Nephron progenitor cell (in vitro differentiated cells): ENCODE results near the gene RET.

Experiments
- DNase-seq: peaks from one replicate; pipeline ENCODE4 v3.0.0; 2021
- H3K27ac Mint-ChIP-seq: 2 replicates; pipeline ENCODE4 v1.8.0; 2021; ENCODE audit warnings: mild to moderate bottlenecking, moderate library complexity, mixed read lengths
- H3K27me3 Mint-ChIP-seq: 2 replicates; pipeline ENCODE4 v1.8.0; 2021; ENCODE audit warnings: mild to moderate bottlenecking, low read depth, mixed read lengths; ENCODE audit not compliant: poor library complexity
- H3K36me3 Mint-ChIP-seq: 2 replicates; pipeline ENCODE4 v1.8.0; 2021; ENCODE audit warnings: low read depth, mixed read lengths
- H3K4me1 Mint-ChIP-seq: 2 replicates; pipeline ENCODE4 v1.8.0; 2021; ENCODE audit warnings: mixed read lengths
- H3K4me3 Mint-ChIP-seq: 2 replicates; pipeline ENCODE4 v1.8.0; 2021; ENCODE audit warnings: mild to moderate bottlenecking, moderate library complexity, mixed read lengths
- H3K9me3 Mint-ChIP-seq: 2 replicates; pipeline ENCODE4 v1.8.0; 2021; ENCODE audit warnings: mild to moderate bottlenecking, moderate library complexity, mixed read lengths
- TF ChIP-seq, protein P1 (sequence below): fragments of 200-600 bp; sonication (generic); IDR thresholded peaks from 2 replicates; pipeline ENCODE4 v1.5.0; 2021; ENCODE audit warnings: antibody characterized with exemption

RET gene

DNA sequence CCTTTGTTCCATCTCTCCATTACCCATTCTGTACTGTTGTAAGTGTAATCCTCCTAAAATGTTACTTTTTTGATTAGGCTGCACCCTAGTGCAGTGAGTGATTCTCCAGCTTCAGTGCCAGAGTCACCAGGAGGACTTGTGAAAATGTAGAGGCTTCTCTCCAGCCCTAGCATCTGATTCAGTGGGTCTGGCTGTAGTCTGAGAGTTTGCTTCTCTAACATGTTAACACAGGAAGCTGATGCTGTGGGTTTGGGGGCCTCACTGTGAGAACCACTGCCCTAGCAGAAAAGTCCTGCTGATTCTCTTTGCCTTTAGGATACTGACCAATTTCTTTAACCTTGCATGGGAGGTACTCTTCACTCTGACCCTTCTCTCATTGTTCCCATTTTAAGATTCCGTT, 85.7 kb downstream of the RET start:
- Mint-ChIP-seq H3K4me3 (no peak overlapping the region), H3K36me3 (peaks cover 19% of the 10 kb centered on the region), H3K27ac (no peak overlapping the region), H3K9me3 (no peaks in the 10 kb centered on the region), H3K27me3 (no peaks in the 10 kb centered on the region), H3K4me1 (no peaks in the 10 kb centered on the region)
- no peak for DNase-seq
- TF ChIP-seq, protein P1, sequence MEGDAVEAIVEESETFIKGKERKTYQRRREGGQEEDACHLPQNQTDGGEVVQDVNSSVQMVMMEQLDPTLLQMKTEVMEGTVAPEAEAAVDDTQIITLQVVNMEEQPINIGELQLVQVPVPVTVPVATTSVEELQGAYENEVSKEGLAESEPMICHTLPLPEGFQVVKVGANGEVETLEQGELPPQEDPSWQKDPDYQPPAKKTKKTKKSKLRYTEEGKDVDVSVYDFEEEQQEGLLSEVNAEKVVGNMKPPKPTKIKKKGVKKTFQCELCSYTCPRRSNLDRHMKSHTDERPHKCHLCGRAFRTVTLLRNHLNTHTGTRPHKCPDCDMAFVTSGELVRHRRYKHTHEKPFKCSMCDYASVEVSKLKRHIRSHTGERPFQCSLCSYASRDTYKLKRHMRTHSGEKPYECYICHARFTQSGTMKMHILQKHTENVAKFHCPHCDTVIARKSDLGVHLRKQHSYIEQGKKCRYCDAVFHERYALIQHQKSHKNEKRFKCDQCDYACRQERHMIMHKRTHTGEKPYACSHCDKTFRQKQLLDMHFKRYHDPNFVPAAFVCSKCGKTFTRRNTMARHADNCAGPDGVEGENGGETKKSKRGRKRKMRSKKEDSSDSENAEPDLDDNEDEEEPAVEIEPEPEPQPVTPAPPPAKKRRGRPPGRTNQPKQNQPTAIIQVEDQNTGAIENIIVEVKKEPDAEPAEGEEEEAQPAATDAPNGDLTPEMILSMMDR = no peak

DNA sequence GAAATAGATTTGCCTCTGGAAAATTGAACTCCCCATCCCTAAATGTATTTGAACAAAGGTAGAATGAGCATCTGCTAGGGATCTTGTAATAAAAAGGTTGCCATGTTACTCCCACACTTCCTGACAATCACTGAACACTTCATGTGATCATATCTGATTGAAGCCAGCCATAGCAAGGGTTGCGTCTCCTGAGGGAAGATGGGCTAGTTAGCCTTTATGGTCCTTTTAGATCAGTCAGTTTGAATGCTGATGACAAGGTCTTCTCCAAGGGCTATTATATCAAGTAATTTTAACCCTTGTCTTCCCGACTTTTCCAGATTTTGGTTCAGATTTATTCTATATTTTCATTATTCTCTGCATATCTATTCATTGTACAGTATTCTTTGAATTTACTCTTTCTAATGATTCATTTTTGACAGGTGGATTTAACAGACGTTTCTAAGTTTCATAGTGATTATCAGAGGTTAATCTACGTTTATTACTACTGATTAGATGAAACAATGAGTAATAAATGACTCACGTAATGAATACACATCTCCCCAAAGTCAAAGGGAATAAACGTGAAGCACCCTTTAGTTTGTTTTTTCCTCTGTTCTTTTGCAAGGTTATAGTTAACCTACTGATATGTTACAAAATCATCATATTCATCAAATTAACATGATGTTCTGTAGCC, 89.5 kb downstream of the RET start:
- TF ChIP-seq, protein P1 = no peak
- Mint-ChIP-seq H3K36me3 (peaks cover 24% of the 10 kb centered on the region), H3K4me1 (no peaks in the 10 kb centered on the region), H3K27ac (no peak overlapping the region), H3K27me3 (no peaks in the 10 kb centered on the region), H3K9me3 (no peaks in the 10 kb centered on the region), H3K4me3 (no peak overlapping the region)
- DNase-seq = no peak

DNA sequence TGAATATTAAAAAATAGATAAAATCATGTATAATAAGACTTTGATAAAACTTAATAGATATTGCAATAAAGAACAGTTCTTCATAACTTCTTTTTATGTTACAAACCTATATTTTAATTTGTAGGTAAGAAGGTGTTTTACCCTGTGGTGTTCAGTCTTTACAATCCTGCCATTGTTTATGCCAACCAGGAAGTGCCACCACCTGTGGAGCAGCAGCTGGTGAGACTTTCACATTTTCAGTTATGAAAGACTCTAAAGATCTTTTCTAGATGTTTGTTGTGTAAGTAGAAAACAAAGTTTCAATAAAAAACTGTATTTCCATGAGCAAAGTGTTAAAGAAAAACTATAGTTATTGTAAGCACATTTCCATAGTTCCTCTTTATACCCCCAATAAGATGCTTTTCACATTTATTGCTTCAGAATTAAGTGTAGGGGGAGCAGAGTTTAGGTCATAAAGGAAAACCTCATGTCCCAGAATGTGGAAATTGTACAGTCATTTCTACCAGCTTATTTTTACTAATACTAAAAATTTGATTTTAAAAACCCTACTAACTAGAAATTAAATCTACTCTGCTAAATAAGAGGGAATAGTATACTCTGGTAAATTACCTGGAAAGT, 90.1 kb downstream of the RET start:
- TF ChIP-seq, protein P1 = no peak
- peaks cover 18% of the 10 kb centered on the region for H3K36me3 Mint-ChIP-seq
- DNase-seq = no peak
- no peaks in the 10 kb centered on the region for H3K9me3 Mint-ChIP-seq
- no peaks in the 10 kb centered on the region for H3K4me1 Mint-ChIP-seq
- no peaks in the 10 kb centered on the region for H3K27me3 Mint-ChIP-seq
- no peak overlapping the region for H3K4me3 Mint-ChIP-seq
- H3K27ac Mint-ChIP-seq = no peak overlapping the region

DNA sequence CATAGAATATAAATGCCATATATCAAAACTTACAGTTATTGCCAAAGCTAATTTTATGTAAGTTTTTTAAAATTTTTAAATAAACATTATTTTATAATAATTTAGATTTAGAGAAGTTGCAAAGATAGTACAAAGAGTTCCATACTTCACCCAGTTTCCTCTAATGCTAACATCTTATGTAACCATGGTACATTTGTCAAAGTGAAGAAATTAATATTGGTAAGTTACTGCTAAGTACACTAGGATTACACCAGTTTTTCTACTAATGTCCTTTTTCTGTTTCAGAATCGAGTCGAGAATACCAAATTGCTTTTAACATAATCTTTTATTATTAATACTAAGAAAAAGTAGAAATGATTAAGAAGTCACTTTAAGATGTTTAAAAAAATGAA, 90.6 kb downstream of the RET start:
- Mint-ChIP-seq H3K27ac (no peak overlapping the region), H3K9me3 (no peaks in the 10 kb centered on the region), H3K4me1 (no peaks in the 10 kb centered on the region), H3K4me3 (no peak overlapping the region), H3K36me3 (peaks cover 16% of the 10 kb centered on the region), H3K27me3 (no peaks in the 10 kb centered on the region)
- no peak for DNase-seq
- TF ChIP-seq, protein P1 = no peak

DNA sequence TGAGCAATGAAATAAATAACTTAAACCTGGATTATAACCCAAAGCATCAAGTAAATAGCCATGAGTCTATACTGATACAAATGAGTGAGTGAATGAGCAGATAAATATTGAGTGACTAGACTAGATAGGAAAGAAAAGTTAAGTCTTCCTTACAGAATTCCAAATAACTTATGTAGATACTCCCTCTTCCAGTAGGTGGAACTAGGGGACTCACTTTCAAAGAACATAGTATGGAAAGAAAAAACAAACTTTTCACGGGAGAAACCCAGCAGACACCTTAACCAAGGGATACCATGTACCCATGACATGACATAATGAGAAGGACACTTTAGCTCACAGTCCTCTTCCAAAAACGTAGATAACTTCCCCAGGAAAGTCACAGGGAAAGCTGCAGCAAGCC, 93.6 kb downstream of the RET start:
- no peaks in the 10 kb centered on the region for H3K4me1 Mint-ChIP-seq
- no peaks in the 10 kb centered on the region for H3K27me3 Mint-ChIP-seq
- peak overlapping the region; percentile 49 for H3K27ac Mint-ChIP-seq
- no peak for DNase-seq
- TF ChIP-seq, protein P1 = peak; percentile 18
- peaks cover 23% of the 10 kb centered on the region for H3K36me3 Mint-ChIP-seq
- no peak overlapping the region for H3K4me3 Mint-ChIP-seq
- no peaks in the 10 kb centered on the region for H3K9me3 Mint-ChIP-seq

DNA sequence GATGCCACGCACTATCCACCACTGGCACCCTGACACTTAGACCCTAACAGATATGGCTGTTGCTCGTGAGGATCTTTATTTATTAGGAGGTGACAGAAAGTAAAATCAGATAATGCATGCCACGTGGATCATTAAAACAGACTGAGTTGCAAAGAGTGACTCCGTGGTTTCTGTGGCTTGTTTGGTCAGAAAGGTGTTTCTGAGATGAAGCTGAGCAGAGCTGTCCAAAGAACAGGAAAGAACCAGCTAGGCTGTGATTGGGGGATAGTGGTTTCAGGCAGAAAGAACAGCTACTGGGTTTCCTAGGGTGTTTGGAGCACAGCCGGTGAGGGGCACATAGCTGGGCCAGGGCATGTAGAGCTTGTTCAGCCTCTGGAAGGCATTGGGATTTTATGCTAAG, 95.8 kb downstream of the RET start:
- Mint-ChIP-seq H3K27me3 (no peaks in the 10 kb centered on the region), H3K4me1 (no peaks in the 10 kb centered on the region), H3K4me3 (no peak overlapping the region), H3K27ac (no peak overlapping the region), H3K9me3 (no peaks in the 10 kb centered on the region), H3K36me3 (peaks cover 43% of the 10 kb centered on the region)
- TF ChIP-seq, protein P1 = no peak
- no peak for DNase-seq
